WERI-Rb-1 (cell line): ENCODE results near the gene HOXD11.

Source experiments
- DNase-seq: peaks from one replicate; pipeline ENCODE4 v3.0.0-alpha.2; 2020
- H3K27ac ChIP-seq: fragments of 250-450 bp; sonication (Bioruptor Pico); 2 replicates; pipeline ENCODE4 v1.5.1; 2020; ENCODE audit warnings: mild to moderate bottlenecking, moderate library complexity
- H3K27me3 ChIP-seq: fragments of 250-450 bp; sonication (Bioruptor Pico); 2 replicates; pipeline ENCODE4 v1.5.1; 2021; ENCODE audit warnings: mild to moderate bottlenecking, low read depth, moderate library complexity; ENCODE audit not compliant: insufficient read depth, severe bottlenecking
- H3K36me3 ChIP-seq: fragments of 250-450 bp; sonication (Bioruptor Pico); 2 replicates; pipeline ENCODE4 v1.5.1; 2020; ENCODE audit warnings: mild to moderate bottlenecking, moderate library complexity
- H3K4me3 ChIP-seq: 2 replicates; pipeline ENCODE4 v1.5.1; 2011; ENCODE audit warnings: low read depth, mild to moderate bottlenecking, control low read depth, low read length
- H3K9me3 ChIP-seq: fragments of 250-450 bp; sonication (Bioruptor Pico); 2 replicates; pipeline ENCODE4 v1.5.1; 2021; ENCODE audit warnings: mild to moderate bottlenecking, moderate library complexity; ENCODE audit not compliant: severe bottlenecking
- TF ChIP-seq, protein P1 (sequence below): IDR thresholded peaks from 2 replicates; pipeline ENCODE4 v1.5.1; 2011; ENCODE audit warnings: low read depth, mild to moderate bottlenecking, control low read depth, inconsistent platforms, low read length

Gene HOXD11

GRCh38 chr2:176083796-176084261 lies 23.3 kb upstream of the HOXD11 start, which contains the start of gene EVX2:
EVX2 (minus strand) TSS chr2:176083962; CDS start chr2:176083776, 186 bp downstream.
- H3K4me3 ChIP-seq, result peak within 1 kb of the TSS; percentile 12
- peaks cover 96% of the 10 kb centered on the region for H3K27me3 ChIP-seq
- peaks cover 29% of the 10 kb centered on the region for H3K9me3 ChIP-seq
- no peak within 1 kb of the TSS for H3K27ac ChIP-seq
- no peaks in the 10 kb centered on the region for H3K36me3 ChIP-seq
- TF ChIP-seq, protein P1, sequence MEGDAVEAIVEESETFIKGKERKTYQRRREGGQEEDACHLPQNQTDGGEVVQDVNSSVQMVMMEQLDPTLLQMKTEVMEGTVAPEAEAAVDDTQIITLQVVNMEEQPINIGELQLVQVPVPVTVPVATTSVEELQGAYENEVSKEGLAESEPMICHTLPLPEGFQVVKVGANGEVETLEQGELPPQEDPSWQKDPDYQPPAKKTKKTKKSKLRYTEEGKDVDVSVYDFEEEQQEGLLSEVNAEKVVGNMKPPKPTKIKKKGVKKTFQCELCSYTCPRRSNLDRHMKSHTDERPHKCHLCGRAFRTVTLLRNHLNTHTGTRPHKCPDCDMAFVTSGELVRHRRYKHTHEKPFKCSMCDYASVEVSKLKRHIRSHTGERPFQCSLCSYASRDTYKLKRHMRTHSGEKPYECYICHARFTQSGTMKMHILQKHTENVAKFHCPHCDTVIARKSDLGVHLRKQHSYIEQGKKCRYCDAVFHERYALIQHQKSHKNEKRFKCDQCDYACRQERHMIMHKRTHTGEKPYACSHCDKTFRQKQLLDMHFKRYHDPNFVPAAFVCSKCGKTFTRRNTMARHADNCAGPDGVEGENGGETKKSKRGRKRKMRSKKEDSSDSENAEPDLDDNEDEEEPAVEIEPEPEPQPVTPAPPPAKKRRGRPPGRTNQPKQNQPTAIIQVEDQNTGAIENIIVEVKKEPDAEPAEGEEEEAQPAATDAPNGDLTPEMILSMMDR, result no peak
- no peak for DNase-seq

GRCh38 chr2:176084611-176085119 lies 22.4 kb upstream of the HOXD11 start:
- no peak overlapping the region for H3K27ac ChIP-seq
- H3K4me3 ChIP-seq, result no peak overlapping the region
- DNase-seq, result no peak
- no peaks in the 10 kb centered on the region for H3K36me3 ChIP-seq
- peaks cover 96% of the 10 kb centered on the region for H3K27me3 ChIP-seq
- H3K9me3 ChIP-seq, result peaks cover 29% of the 10 kb centered on the region
- TF ChIP-seq, protein P1, result no peak

DNA sequence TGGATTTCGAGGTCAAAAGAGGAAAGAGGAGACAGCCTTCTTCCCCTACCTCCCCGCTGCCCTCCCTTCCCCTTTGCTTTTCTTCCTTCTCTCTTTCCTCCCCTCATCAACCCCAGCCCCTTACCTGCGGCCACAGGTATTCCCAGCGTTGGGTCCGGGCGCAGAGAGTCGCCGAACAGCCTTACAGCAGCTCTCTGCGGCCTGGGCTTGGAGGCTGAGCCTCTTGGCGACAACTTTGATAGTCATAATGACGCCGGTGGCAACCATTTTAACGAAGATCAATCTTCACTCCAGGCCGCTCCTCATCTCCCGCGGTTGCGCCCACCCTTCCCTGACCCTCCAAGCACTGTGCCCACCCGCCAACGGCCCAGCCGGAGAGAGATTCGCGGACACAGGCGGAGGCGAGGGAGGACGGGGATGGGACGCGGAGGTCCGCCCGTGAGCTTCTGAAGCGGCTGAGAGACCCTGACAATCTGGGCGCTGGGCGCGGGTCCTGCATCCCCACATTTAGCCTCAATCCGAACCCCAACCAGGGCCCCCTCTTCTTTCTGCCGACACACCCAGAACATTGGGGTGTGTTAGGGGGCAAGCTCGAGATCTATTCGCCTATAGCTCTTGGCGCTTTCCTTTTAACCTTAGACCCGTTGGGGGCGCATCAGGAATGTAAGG lies 21.8 kb upstream of the HOXD11 start:
- DNase-seq, result no peak
- no peaks in the 10 kb centered on the region for H3K36me3 ChIP-seq
- TF ChIP-seq, protein P1, result no peak
- H3K9me3 ChIP-seq, result peaks cover 29% of the 10 kb centered on the region
- H3K27me3 ChIP-seq, result peaks cover 99% of the 10 kb centered on the region
- H3K4me3 ChIP-seq, result no peak overlapping the region
- H3K27ac ChIP-seq, result no peak overlapping the region

DNA sequence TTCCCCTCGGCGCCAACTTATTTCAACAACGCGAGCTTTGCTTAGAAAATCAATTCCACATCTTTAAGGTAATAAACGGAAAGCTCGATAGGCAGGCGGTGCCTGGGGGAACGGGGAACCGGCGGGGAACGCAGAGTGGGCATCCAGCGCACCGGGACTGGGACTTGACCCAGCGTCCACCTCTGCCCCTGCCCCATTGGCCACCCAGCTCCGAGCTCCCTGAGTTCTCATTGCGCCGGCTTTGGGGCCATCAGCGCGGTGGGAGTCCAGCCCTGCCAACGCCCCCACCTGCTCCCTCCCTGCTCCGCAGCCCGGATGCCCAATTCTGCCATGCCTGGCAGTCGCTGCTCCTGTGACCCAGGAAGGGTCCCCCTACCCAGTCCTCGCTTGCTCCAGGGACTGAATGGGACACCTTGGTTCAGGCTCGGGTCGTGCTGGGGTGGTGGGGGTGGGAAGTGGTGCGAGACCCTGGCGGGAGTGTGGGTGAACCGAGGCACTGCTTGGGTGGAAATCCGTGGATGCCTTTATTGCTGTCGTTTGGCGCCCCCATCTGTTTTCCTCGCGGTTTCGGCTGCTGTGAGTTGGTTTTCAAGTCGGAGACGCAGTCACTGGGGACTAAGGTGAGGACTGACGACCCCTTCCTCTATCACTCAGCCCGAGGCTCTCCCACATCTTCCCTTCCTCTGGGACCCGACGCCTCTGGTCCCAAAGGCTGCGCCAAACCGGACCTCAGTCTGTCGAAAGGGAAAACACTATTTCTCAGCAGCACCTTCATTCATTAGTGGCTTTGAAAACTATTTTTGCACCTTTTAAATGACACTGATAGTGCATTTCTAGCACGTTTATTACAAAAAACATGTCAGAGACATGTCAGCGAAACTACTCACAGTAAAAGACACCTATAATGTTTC lies 21.0 kb upstream of the HOXD11 start:
- TF ChIP-seq, protein P1, result peak; percentile 79
- Histone ChIP-seq H3K36me3 (no peaks in the 10 kb centered on the region), H3K27ac (no peak overlapping the region), H3K4me3 (no peak overlapping the region), H3K9me3 (peaks cover 22% of the 10 kb centered on the region), H3K27me3 (peaks cover 100% of the 10 kb centered on the region)
- DNase-seq, result peak; percentile 67

GRCh38 chr2:176087330-176088047 lies 19.6 kb upstream of the HOXD11 start:
- no peak for DNase-seq
- TF ChIP-seq, protein P1, result no peak
- Histone ChIP-seq H3K27me3 (peaks cover 99% of the 10 kb centered on the region), H3K9me3 (peaks cover 9% of the 10 kb centered on the region), H3K27ac (no peak overlapping the region), H3K4me3 (peak overlapping the region; percentile 18), H3K36me3 (no peaks in the 10 kb centered on the region)
